22Rv1 (cell line): ENCODE data around the gene HMG20B.
A peak's percentile ranks its signal among the peaks of the same experiment; 100 is the strongest.

ENCODE experiments used
- H3K27ac ChIP-seq: fragments of 450-650 bp; 2 replicates; pipeline ENCODE4 v1.5.1; 2017
- CTCF ChIP-seq: fragments of 450-650 bp; IDR thresholded peaks from 2 replicates; pipeline ENCODE4 v1.5.1; 2017; ENCODE audit warnings: mild to moderate bottlenecking
- ZFX ChIP-seq: fragments of 450-650 bp; IDR thresholded peaks from 2 replicates; pipeline ENCODE4 v1.6.1; 2017; ENCODE audit warnings: antibody characterized with exemption, borderline replicate concordance

Gene HMG20B

DNA sequence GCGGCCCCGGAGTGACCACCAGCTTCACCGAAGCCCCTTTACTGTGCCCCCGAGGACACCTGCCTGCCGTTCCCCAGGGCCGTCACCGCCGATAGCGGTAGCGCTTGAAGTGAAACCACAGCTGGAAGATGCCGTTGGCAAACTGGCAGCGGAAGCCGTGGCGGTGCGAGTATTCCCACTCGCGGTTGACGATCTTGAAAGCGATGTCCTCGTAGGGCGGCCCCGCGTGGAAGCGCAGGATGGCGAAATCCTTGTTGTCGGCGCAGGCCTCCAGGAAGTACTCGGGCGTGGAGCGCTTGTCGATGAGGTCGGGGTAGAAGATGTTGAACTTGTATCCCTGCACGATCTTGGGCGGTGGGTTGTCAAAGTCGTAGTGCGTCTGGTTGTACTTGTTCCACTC, 39.1 kb downstream of the HMG20B start:
- TF ChIP-seq ZFX (no peak), CTCF (no peak)
- H3K27ac ChIP-seq = no peak overlapping the region

- peak overlapping the region; percentile 60; the same call in 1 of the 2 replicates for H3K27ac ChIP-seq
- TF ChIP-seq CTCF (no peak), ZFX (no peak)
Observed at GRCh38 chr19:3612330-3612729, 39.6 kb downstream of the HMG20B start.

DNA sequence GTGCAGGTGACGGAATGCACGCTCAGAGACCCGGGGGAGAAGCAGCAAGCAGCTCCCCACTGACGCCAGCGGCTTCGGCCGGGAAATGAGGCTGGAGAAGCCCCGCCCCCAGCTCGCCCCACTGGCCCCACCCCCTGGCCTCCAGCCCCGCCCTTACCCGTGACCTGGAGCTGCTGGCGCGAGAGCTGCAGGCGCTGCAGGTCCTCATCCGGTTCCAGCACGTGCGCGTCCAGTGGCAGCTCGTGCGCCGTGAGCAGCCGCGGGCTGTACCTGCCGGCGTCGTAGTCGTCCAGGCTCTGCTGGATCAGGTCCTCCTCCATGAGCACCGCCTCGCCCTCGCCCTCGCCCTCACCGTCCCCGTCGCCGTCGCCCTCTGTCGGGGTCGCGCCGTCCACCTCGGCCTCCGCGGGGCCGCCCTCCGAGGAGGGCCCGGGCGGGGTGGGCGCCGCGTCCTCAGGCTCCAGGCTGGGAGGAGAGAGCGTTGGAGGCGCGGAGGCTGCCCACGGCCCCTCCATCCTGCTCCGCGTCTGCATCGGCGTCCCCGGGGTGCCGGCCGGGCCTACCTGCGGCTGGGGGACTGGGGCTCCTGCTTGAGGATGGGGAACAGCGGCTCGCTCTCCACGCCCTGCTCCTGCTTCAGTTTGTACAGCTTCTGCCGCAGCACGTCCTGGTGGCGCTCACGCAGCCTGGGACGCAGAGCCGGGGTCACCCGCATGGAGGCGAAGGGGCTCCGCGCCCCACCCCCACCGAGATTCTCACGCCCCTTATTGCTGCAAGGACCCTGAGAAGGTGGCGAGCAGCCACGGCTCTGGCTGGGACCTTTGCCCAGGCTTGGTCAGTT, 40.4 kb downstream of the HMG20B start:
- TF ChIP-seq CTCF = no peak
- TF ChIP-seq ZFX = no peak
- H3K27ac ChIP-seq = peak overlapping the region; percentile 60

DNA sequence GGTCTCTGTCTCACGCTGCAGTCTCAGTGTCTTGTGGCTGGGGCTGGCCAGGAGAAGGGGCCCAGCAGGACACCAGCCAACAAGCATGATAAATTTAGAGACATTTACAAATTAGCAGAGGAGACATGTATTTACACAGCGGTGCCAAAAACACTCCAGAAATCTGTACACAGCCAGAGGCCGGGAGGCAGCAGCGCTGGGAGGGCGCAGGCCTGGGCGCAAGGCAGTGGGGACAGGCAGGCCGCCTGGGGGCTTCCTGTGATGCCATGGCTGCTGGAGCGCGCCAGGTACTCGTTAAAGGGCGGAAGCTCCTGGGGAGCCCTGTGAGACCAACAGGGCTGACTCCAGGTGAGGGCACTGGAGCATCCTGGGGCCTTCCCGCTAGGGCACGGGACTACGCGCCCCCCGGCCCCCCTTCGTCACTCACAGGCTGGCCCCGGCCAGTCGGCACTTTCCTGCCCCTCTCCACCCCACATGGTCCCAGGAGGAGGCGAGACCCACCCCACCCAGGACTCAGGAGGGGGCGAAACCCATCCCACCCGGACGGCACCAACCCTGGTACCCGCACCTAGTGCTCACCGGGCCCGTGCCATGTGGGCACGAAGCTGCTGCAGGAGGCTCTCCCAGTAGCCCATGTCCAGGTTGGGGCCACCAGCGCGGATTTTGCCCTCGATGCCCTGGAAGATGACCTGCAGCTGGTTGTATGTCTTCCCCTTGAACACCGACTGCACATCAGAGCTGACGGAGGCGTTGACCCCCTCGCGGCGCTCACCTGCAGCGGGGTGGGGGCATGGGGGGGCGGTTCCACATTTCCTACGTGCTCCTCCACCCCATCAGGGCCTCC, 41.3 kb downstream of the HMG20B start:
- H3K27ac ChIP-seq = peak overlapping the region; percentile 60; the same call in 1 of the 2 replicates
- no peak for TF ChIP-seq CTCF
- TF ChIP-seq ZFX = no peak

GRCh38 chr19:3614858-3615505, 42.2 kb downstream of the HMG20B start:
- H3K27ac ChIP-seq = no peak overlapping the region
- TF ChIP-seq CTCF (no peak), ZFX (no peak)

DNA sequence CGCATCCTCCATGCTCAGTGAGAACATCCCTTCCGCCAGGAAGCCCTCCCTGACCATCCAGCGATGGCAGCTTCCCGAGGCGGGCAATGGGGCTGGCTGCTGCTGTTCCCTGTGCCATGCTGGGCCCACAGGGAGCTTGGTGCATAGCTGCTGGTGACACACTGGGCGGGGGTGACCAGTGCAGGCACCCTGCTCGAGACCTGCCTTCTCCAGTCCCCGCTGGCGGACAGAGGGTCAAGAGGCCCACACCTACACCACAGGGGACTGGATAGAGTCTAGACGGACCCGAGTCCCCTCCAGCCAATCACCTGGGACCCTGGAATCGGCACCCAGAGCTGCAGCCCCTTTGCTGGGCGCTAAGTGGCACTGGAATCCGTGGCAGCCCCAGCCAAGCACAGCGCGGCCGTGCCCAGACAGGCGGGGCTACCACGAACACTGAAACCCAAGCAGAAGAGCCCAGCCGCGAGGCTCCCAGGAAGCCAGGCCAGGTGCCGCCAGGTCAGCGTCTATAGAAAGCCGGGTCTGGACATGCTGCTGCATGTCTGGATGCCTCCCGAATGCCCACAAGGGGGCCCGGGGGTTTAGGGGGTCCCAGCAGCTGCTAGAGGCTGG, 42.9 kb downstream of the HMG20B start:
- no peak for TF ChIP-seq CTCF
- no peak for TF ChIP-seq ZFX
- H3K27ac ChIP-seq = no peak overlapping the region
